ENCODE measurements around the gene ZNF33A. TPM values are rescaled to one million over a fixed set of nuclear protein-coding genes. Genes with fewer than 3 reads are reported as not detected.
"Not testable (repeated sequence)": the region's sequence is repeated elsewhere in the genome, so short reads cannot be mapped to it uniquely, and the experiment has no call there.

ZNF33A gene
- total RNA-seq, 2 donors from 2014 or later, result 45.9 to 50.7 TPM

GRCh38 chr10:38047666-38048065, 37.2 kb downstream of the ZNF33A start:
- 86% methylated on average over 1 of the region's 1 CpG; no CpG with 5 or more reads in 1 of the 2 experiments for WGBS, 2 experiments (ENCODE audit: insufficient coverage in 1 of 2, insufficient read length in 1 of 2)
- H3K9me3 Mint-ChIP-seq, result peaks cover 83% of the 10 kb centered on the region

GRCh38 chr10:38050212-38050611, 39.7 kb downstream of the ZNF33A start:
- H3K9me3 Mint-ChIP-seq, result peaks cover 89% of the 10 kb centered on the region
- no peak for DNase-seq
- Histone ChIP-seq H3K4me1 (ENCODE audit: control insufficient read depth, insufficient read depth, low read length) (no peaks in the 10 kb centered on the region), H3K27me3 (ENCODE audit: control insufficient read depth, insufficient read depth, low read length, poor library complexity, severe bottlenecking) (no peaks in the 10 kb centered on the region), H3K9me3 (ENCODE audit: control insufficient read depth, low read length) (peaks cover 86% of the 10 kb centered on the region), H3K4me3 (ENCODE audit: low read length) (no peak overlapping the region), H3K27ac (ENCODE audit: low read depth, low read length) (no peak overlapping the region), H3K36me3 (ENCODE audit: control insufficient read depth, insufficient read depth, low read length) (peaks cover 78% of the 10 kb centered on the region), H3K9ac (ENCODE audit: extremely low read depth, low read length, poor library complexity, severe bottlenecking) (no peak overlapping the region)
- H3K36me3 Mint-ChIP-seq (ENCODE audit: low read depth), result peaks cover 88% of the 10 kb centered on the region
- H3K4me1 Mint-ChIP-seq, result no peaks in the 10 kb centered on the region
- no peak overlapping the region for H3K27ac Mint-ChIP-seq
- 92% methylated on average over 1 of the region's 1 CpG; no CpG with 5 or more reads in 1 of the 2 experiments for WGBS, 2 experiments (ENCODE audit: insufficient coverage in 1 of 2, insufficient read length in 1 of 2)
- H3K4me3 Mint-ChIP-seq, result no peak overlapping the region
- no peak for TF ChIP-seq CTCF (conservative IDR thresholded peaks at IDR 0.05)
- H3K27me3 Mint-ChIP-seq (ENCODE audit: insufficient read depth), result no peaks in the 10 kb centered on the region

More at GRCh38 chr10:38047666-38048065, 37.2 kb downstream of the ZNF33A start:
- Mint-ChIP-seq H3K4me3 (no peak overlapping the region), H3K36me3 (ENCODE audit: low read depth) (peaks cover 87% of the 10 kb centered on the region), H3K27me3 (ENCODE audit: insufficient read depth) (no peaks in the 10 kb centered on the region), H3K4me1 (no peaks in the 10 kb centered on the region), H3K27ac (no peak overlapping the region)
- peaks cover 72% of the 10 kb centered on the region for H3K36me3 ChIP-seq (ENCODE audit: control insufficient read depth, insufficient read depth, low read length)
- H3K4me1 ChIP-seq (ENCODE audit: control insufficient read depth, insufficient read depth, low read length), result no peaks in the 10 kb centered on the region
- H3K9ac ChIP-seq (ENCODE audit: extremely low read depth, low read length, poor library complexity, severe bottlenecking), result no peak overlapping the region
- DNase-seq, result no peak
- H3K9me3 ChIP-seq (ENCODE audit: control insufficient read depth, low read length), result peaks cover 74% of the 10 kb centered on the region
- TF ChIP-seq CTCF (conservative IDR thresholded peaks at IDR 0.05), result no peak
- no peaks in the 10 kb centered on the region for H3K27me3 ChIP-seq (ENCODE audit: control insufficient read depth, insufficient read depth, low read length, poor library complexity, severe bottlenecking)
- H3K4me3 ChIP-seq (ENCODE audit: low read length), result no peak overlapping the region
- no peak overlapping the region for H3K27ac ChIP-seq (ENCODE audit: low read depth, low read length)

GRCh38 chr10:38054361-38054797, 43.9 kb downstream of the ZNF33A start:
- no peaks in the 10 kb centered on the region for H3K27me3 Mint-ChIP-seq (ENCODE audit: insufficient read depth)
- H3K9me3 Mint-ChIP-seq, result peaks cover 91% of the 10 kb centered on the region
- TF ChIP-seq CTCF (conservative IDR thresholded peaks at IDR 0.05), result no peak
- no peak overlapping the region for H3K27ac Mint-ChIP-seq
- H3K9ac ChIP-seq (ENCODE audit: extremely low read depth, low read length, poor library complexity, severe bottlenecking), result no peak overlapping the region
- H3K4me3 ChIP-seq (ENCODE audit: low read length), result peak overlapping the region; percentile 55
- H3K4me1 Mint-ChIP-seq, result no peaks in the 10 kb centered on the region
- no peaks in the 10 kb centered on the region for H3K27me3 ChIP-seq (ENCODE audit: control insufficient read depth, insufficient read depth, low read length, poor library complexity, severe bottlenecking)
- no peak overlapping the region for H3K27ac ChIP-seq (ENCODE audit: low read depth, low read length)
- H3K9me3 ChIP-seq (ENCODE audit: control insufficient read depth, low read length), result peaks cover 95% of the 10 kb centered on the region
- H3K4me1 ChIP-seq (ENCODE audit: control insufficient read depth, insufficient read depth, low read length), result no peaks in the 10 kb centered on the region
- H3K36me3 Mint-ChIP-seq (ENCODE audit: low read depth), result peaks cover 90% of the 10 kb centered on the region
- no peak for DNase-seq
- no peak overlapping the region for H3K4me3 Mint-ChIP-seq
- peaks cover 87% of the 10 kb centered on the region for H3K36me3 ChIP-seq (ENCODE audit: control insufficient read depth, insufficient read depth, low read length)

GRCh38 chr10:38055274-38055894, 44.9 kb downstream of the ZNF33A start:
- H3K4me1 ChIP-seq (ENCODE audit: control insufficient read depth, insufficient read depth, low read length); H3K4me1 Mint-ChIP-seq; H3K27ac Mint-ChIP-seq; H3K27me3 ChIP-seq (ENCODE audit: control insufficient read depth, insufficient read depth, low read length, poor library complexity, severe bottlenecking); H3K27me3 Mint-ChIP-seq (ENCODE audit: insufficient read depth); H3K27ac ChIP-seq (ENCODE audit: low read depth, low read length); H3K4me3 Mint-ChIP-seq; H3K9ac ChIP-seq (ENCODE audit: extremely low read depth, low read length, poor library complexity, severe bottlenecking); DNase-seq: not testable (repeated sequence)
- Histone ChIP-seq H3K4me3 (ENCODE audit: low read length) (peak overlapping the region; percentile 73), H3K9me3 (ENCODE audit: control insufficient read depth, low read length) (peaks cover 91% of the 10 kb centered on the region), H3K36me3 (ENCODE audit: control insufficient read depth, insufficient read depth, low read length) (peaks cover 90% of the 10 kb centered on the region)
- Mint-ChIP-seq H3K36me3 (ENCODE audit: low read depth) (peaks cover 90% of the 10 kb centered on the region), H3K9me3 (peaks cover 91% of the 10 kb centered on the region)
- WGBS, 2 experiments (ENCODE audit: insufficient coverage in 1 of 2, insufficient read length in 1 of 2), result 88% methylated on average over 4 of the region's 5 CpGs; no CpG with 5 or more reads in 1 of the 2 experiments

GRCh38 chr10:38069663-38070062, 59.2 kb downstream of the ZNF33A start:
- not testable (repeated sequence) for H3K4me3 ChIP-seq (ENCODE audit: low read length); H3K27me3 Mint-ChIP-seq (ENCODE audit: insufficient read depth); H3K27me3 ChIP-seq (ENCODE audit: control insufficient read depth, insufficient read depth, low read length, poor library complexity, severe bottlenecking); H3K27ac ChIP-seq (ENCODE audit: low read depth, low read length); H3K4me1 ChIP-seq (ENCODE audit: control insufficient read depth, insufficient read depth, low read length); DNase-seq; H3K27ac Mint-ChIP-seq; H3K36me3 ChIP-seq (ENCODE audit: control insufficient read depth, insufficient read depth, low read length); H3K36me3 Mint-ChIP-seq (ENCODE audit: low read depth); H3K4me3 Mint-ChIP-seq; H3K9ac ChIP-seq (ENCODE audit: extremely low read depth, low read length, poor library complexity, severe bottlenecking); H3K4me1 Mint-ChIP-seq
- 44% methylated on average over 1 of the region's 1 CpG; no CpG with 5 or more reads in 1 of the 2 experiments for WGBS, 2 experiments (ENCODE audit: insufficient coverage in 1 of 2, insufficient read length in 1 of 2)
- H3K9me3 ChIP-seq (ENCODE audit: control insufficient read depth, low read length), result peaks cover 18% of the 10 kb centered on the region
- H3K9me3 Mint-ChIP-seq, result peaks cover 84% of the 10 kb centered on the region
